IPS-NIHi7 (cell line): Measurements from ENCODE around the gene NRSN2.
"Not testable (repeated sequence)": the region's sequence is repeated elsewhere in the genome, so short reads cannot be mapped to it uniquely, and the experiment has no call there.

Experiments used
- DNase-seq: peaks from one replicate; pipeline ENCODE4 v3.0.0; 2012; ENCODE audit warnings: mixed read lengths; ENCODE audit errors: extremely low spot score

The NRSN2 gene

GRCh38 chr20:325045-325888, 21.6 kb upstream of the NRSN2 start, which contains the start of gene SOX12:
Gene SOX12, plus strand, starts transcription at chr20:325552. Its CDS starts 373 bp downstream, at chr20:325925.
- DNase-seq, result peak; percentile 82

GRCh38 chr20:325889-326644, 20.8 kb upstream of the NRSN2 start:
- DNase-seq, result no peak

- DNase-seq, result no peak
Measured at GRCh38 chr20:326645-327185, 20.2 kb upstream of the NRSN2 start.

- DNase-seq, result peak; percentile 89
Measured at GRCh38 chr20:327186-328026, 19.5 kb upstream of the NRSN2 start.

- DNase-seq, result no peak
Measured at GRCh38 chr20:328027-328974, 18.6 kb upstream of the NRSN2 start.

- DNase-seq, result no peak
Measured at GRCh38 chr20:328975-329695, 17.8 kb upstream of the NRSN2 start.

GRCh38 chr20:329851-330232, 17.1 kb upstream of the NRSN2 start:
- DNase-seq, result no peak

- DNase-seq, result peak; percentile 78
Measured at GRCh38 chr20:330233-331149, 16.4 kb upstream of the NRSN2 start.

- DNase-seq, result no peak
Measured at GRCh38 chr20:334578-334977, 12.3 kb upstream of the NRSN2 start.

- DNase-seq, result not testable (repeated sequence)
Measured at GRCh38 chr20:336040-336439, 10.9 kb upstream of the NRSN2 start.

- DNase-seq, result no peak
Measured at GRCh38 chr20:341682-342081, 5.2 kb upstream of the NRSN2 start.

GRCh38 chr20:343107-343506, 3.8 kb upstream of the NRSN2 start:
- no peak for DNase-seq

- no peak for DNase-seq
Measured at GRCh38 chr20:346033-346639, 775 bp upstream of the NRSN2 start.

GRCh38 chr20:347317-347639, 367 bp downstream of the NRSN2 start:
- DNase-seq, result no peak

GRCh38 chr20:347640-348484, 951 bp downstream of the NRSN2 start:
- DNase-seq, result peak; percentile 98

GRCh38 chr20:348972-349841, 2.3 kb downstream of the NRSN2 start:
- DNase-seq, result no peak

GRCh38 chr20:353166-353565, 6.3 kb downstream of the NRSN2 start:
- DNase-seq, result no peak
